ENCODE measurements around the gene PTCH1.
A peak's percentile ranks its signal among the peaks of the same experiment; 100 is the strongest.

The PTCH1 gene

DNA sequence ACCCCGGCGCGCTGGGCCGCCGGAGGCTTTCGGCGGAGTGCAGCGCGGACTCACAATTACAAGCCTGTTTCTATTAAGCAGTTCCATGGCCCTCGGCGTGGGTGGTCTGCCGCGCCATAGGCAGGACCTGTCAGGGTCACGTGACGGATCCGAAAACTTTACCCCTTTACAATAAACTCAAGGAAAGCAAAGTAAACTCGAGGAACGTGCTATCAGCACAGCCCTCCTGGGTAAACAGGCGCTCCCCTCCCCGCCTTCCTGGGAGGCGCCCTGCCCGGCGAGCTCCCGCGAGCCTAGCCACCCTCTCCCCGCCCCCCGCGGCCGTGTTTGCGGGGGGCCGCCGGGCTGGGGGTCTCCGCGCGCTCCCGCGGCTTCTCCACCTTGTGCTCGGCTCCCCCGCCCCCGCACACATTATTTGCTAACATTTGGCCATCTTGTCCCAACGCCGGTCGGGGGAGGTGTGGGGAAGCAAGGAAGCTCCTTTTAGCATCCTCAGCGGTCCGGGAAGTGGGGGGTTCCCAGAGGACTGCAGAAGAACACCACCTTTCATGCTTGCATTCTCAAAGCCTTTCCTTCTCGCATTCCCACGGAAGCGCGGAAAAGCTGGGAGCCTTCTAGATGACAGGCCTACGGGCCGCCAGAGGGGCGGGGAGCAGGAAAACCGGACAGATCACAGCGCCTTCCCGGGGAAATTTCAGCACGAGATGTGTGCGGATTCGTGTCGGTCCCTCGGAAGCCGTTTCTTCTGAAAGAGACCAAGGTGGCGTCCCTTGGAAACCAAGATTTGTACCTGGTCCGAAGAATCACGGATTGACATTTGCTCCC, at the start of gene PTCH1:
PTCH1 (minus strand) TSS at position 238 of the 825 bp plus-strand sequence.
- no peak for DNase-seq

DNA sequence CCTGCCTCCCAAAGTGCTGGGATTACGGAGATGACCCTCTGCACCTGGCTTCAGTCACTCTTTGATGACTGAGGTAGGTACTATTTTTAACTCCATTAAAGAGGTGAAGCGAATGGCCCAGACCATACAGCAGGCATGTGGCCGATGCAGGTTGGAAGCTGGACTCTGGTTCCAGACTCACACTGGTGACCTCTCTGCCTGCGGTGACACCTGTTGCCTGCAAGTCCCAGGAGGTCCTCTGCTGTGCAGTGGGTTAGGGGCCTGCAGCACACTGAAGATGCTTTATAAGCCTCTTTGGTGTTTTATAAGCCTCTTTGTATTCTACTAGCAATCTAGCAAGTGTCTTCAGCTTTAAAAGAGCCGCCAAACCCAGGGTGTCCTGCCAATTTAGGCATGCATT, 49.2 kb upstream of the PTCH1 start:
- no peak for DNase-seq

DNA sequence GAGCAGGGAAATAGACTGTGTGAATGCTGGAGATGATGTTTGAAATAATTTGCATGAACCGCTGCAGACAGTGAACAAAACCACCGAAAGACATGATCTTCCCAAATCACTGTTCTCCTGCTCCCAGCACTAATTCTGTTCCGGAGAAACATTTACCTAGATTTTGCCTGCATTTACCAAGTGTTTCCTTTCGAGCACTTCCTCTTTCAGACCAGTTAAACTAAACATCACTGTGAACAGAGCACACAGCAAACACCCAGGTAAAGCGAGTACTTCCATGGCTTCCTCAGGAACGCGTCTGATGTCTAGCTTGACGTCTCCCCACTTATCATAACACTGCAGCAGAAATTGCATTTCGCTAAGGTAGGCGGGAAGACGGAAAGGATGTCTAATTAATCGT, 45.1 kb upstream of the PTCH1 start:
- DNase-seq, result no peak

DNA sequence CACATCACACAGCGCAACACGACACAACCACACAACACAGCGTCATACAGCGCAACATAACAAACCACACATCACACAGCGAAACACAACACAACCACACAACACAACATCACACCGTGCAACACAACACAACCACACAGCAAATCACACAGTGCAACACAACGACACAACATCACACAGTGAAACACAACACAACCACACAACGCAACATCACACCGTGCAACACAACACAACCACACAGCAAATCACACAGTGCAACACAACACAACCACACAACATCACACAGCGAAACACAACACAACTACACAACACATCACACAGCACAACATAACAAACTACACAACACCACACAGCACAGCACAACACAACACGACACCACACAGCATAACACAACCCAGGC, 40.4 kb upstream of the PTCH1 start:
- DNase-seq, result no peak

DNA sequence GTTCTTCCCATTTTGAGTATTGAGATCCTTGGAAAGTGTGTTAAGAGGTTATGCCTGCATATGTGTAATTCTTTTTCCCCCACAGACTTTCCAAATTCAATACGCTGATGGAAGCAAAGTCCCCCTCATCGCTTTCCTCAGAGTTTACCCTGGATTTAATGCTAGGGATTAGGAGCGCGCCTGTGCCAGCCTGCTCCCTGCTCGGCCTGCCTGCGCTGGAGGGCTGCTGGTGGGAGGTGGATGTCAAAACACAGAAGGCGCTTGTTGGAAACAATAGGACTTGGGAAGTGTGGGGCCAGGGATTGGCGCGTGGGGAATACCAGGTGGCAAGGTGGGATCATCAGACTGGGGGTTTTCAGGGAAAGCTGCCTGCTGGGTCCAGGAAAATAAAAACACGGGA, 39.8 kb upstream of the PTCH1 start:
- no peak for DNase-seq

DNA sequence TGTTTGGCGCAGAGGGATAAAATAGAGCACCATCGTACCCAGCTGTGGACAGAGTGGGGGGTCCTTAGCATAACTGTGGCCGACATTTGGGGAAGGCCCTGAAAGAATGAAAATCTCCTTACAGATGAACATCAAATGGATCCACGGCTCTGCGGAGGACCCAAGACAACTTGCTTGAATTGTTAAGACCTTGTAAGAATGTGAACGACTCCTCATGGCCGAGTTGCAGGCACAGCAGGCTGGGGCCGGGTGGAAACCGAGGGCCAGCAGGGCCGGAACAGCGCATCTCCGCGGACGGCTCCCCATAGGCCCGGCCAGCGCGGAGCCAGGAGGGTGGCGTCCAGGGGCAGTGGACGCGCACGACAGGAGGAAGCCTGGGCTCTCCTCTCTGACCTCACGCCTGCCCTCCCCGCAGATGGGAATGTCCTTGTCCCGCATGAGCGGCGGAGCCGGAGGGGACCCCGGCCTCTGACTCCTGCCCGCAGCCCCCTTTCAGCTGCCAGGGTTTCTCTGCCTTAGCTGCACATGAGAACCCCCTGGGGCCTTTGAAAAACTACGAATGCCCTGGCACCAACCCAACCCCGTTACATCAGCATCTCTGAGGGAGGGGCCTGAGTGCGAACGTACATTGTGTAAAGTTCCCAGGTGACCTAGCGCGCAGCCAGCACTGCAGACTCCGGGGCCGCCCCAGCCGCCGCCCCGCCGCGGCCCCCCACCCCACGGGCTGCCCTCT, 36.2 kb upstream of the PTCH1 start:
- DNase-seq, result no peak

DNA sequence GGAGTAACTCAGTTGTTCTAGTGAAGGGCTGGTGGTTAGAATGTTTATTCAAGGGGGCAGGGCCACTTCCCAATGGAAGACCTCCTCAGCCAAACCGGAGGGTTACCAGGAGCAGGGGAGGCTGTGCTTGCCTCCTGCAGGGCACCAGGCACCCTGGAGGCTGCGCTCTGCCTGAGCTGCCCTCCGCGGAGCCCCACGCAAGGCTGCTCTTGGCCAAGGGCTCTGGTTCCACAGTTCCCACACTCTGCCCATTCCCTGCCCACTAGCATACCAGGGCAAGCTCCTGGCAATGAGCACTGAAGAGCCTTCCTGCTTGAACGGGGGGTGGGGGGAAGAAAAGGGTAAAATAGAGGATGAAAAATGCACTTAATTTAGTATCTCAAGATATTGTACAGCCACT, 35.5 kb upstream of the PTCH1 start:
- no peak for DNase-seq

DNA sequence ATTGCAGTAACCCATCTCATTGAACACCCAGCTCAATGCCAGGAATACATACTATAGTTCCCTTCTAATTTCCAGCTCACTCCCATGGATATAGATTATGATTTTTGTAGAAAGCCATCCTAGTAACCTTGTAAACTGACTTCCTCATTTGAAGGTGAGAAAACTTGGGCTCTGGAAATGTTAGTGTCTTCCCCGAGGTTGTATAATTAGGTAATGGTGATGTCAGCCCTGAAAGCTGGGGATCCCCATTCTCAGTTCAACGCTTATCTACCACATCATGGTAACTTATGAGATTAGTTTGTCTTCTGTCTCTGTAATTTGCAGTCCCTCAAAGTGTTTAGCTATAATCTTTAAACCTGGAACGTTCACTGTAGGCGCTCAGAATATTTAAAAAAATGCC, 34.6 kb upstream of the PTCH1 start:
- no peak for DNase-seq

DNA sequence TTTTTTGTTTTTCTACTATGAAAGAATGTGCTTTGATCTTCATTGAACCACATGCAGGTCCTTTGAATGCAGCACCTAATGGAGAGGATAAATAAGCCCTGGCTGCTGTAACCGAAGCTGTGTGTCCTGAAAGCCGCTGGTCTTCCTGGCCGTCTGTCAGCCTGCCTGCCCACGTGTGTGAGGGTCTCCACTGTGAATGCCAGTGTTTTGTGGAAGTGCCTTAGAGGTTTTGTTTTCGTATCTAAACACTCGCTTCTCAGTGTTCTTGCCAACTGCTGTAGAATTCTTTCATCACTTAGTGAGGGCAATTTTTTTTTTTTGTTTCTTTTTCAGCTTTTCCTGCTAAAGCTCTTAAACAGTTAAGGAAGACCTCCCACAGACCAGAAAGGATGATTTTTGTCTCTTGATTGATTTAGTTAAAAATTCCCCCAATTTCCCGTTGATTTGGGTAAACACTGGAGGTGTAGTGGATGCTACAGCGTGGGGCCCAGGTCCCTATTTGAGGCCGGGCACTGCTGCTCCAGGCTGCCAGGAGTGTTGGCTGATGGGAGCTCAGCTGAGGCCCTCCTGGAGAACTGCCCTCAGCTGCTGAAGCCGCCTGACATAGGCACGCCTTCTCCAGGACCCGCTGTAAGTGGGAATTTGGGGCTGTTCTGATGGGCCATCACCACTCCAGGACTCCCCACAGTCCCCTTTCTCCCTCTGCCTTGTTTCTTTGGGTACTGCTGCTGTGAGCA, 29.2 kb upstream of the PTCH1 start:
- DNase-seq, result no peak

DNA sequence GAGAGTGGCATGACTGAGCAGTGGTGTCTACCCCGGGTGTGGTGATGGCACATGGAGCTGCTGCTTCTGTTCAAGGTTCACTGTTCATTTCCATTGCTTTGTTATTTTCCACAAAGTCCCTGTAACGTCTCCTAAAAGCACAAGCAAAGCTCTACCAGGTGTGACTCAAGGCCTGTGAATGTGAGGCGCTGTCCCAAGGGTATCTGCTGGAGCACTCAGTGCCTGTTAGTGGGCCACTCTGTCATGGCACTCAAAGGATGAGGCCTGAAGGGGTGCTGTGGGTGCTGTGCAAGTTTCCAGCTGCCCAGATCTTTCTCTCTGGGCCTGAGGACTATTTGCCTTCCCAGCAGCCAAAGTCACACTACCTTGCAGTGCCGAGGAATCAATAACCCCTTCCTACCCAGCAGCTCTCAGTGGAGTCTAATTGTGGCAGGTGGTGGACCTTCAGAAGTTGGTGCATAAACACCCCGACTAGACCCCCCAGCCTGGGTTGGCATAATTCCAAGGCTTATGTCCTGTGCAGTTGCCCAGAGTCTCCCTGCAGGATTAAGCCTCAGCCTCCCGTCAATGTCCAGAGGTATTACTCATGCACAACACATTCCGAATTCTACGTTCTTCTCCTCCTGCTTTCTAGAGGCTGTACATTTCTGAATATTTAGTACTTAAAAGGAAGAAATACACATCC, 17.4 kb upstream of the PTCH1 start:
- DNase-seq, result no peak

DNA sequence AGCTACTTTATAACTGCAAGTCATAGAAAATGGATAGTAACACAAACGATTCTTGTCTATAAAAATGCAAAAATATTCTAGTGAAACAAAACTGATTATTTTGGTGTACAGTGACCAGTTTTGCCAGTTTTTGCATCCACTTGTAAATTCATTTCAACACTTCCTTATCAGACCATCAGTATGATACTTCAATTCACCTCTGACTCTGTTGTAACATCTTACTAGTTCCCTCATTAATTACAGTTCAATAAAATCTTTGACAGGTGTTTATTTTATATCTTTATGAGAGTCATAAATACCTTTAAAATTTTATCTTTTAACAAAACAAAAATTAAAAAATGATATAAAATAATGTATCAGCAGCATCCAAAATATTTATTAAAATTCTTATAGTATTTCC, 13.1 kb upstream of the PTCH1 start:
- DNase-seq, result no peak

DNA sequence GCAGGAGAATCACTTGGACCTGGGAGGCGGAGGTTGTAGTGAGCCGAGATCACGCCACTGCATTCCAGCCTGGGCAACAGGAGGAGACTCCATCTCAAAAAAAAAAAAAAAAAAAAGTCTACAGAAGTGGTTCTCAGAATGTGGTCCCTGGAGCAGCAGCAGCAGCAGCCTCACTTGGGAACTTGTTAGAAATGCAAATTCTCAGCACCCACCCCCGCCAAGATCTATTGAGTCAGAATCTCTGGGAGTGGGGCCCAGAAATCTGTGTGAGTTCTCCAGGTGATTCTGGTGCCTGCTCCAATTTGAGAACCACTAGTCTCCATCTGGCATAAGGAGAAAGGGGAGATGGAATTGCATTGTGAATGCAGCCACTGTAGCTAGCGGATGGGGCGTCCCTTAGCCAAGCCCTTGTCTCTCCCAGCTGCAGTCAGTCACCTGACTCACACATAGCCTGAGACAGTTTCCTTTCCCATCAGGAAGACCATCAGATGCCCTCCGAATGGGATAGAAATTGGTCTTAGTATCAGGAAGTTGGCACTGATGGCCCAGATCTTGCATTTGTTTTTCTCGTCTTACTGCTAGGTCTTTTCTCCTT, 12.2 kb upstream of the PTCH1 start:
- DNase-seq, result no peak

DNA sequence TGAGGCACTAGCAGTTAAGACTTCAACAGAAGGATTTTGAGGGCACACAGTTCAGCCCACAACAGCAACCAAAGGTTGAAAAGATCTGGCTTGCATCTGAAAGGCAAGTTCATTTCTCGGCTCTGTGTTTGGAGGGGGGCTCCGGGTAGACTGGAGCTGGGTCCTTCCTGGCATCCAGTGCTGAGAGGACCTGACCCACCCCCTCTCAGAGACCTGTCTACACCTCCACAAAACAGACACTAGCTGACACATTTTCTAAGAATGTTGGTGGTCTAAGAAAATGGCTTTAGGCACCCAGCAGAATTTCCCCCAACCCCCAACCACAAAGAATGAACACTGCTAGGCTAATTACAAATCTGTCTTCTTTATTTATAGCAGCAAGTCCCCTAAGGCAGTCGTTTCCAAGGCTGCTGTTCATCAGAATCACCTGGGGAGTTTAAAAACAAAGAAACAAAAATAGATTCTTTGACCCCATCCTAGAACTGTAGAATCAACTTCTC, 6.2 kb upstream of the PTCH1 start:
- no peak for DNase-seq

DNA sequence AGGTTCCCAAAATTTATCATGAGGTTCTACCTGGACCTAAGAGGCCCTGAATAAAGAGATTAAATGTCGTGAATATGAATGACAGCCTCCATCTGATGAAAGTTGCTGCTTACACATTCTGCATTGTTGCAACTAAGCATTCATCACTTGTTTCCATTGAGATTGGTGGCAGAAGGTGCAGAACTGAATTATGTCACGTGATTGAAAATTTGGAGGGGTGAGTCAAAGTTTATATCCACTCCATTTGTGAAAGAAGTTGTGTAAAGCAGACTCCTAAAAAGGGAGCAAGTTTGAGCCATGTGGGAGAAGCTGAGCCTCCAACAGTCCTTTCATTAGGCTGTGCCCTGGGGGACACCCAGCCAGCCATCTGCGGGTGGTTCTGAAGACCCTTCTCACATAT, 4.9 kb upstream of the PTCH1 start:
- DNase-seq, result no peak

DNA sequence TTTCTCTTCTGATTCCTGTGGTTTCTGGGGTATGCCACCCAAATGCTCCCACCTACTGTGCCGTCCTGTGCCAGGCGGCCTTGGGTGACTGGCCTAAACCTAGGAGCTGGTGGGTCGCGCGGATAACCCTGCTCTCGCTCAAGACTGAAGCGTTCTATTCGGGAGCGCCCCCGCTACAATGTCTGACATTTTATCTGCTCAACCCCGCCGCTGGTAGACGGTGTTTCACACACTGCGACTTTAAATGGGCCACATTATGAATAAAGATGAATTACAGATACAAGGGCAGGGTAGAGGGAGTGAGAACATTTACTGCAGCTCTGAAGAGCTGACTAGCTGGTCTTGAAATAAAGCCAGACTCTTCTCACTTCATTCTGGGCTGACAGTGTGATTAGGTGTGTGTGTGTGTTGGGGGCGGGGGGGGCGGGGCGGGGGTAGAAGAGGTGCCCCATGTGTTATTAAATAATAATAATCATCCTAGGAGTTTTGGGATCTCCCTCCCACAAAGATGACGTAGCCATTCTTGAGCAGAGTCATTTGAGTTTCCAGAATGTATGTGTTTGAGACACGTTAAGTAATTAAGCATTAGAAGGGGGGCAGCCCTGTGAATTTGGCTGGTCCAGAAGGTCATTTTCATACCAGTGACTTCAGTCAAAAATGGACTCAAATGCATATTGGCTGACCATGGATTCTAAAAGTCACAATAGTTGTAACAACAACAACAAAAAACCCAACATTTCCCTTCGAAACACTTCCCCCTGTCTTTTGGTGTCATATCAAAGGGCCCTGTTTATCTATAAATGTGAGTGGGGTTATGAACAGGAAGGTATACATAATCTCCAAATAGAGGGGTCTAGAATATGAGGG, 1.0 kb upstream of the PTCH1 start:
- DNase-seq, result no peak

DNA sequence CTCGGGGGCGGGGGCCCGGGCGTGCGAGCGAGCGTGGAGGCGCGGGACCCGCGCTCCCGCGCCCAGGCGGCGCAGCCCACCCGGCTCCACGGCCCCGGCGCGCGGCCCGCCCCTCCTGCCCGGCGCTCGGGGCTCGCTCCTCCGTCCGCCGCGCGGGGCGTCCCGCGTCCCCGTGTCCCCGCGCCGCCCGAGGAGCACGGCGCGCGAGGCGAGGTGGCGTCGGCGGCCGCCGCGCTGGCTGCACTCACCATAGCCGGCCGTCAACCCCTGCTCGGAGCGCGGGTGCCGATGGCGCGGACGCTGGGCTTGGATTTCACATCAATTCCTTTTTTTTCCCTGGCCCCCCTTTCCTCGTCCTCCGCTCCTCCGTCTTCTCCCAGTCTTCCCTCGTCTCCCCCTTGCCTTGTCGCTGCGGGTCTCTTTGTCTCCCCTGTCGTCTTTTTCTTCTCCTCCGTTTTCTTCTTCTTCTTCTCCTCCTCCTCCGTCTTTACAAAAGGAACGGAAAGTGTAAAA, 494 bp downstream of the PTCH1 start:
- peak; percentile 55 for DNase-seq

DNA sequence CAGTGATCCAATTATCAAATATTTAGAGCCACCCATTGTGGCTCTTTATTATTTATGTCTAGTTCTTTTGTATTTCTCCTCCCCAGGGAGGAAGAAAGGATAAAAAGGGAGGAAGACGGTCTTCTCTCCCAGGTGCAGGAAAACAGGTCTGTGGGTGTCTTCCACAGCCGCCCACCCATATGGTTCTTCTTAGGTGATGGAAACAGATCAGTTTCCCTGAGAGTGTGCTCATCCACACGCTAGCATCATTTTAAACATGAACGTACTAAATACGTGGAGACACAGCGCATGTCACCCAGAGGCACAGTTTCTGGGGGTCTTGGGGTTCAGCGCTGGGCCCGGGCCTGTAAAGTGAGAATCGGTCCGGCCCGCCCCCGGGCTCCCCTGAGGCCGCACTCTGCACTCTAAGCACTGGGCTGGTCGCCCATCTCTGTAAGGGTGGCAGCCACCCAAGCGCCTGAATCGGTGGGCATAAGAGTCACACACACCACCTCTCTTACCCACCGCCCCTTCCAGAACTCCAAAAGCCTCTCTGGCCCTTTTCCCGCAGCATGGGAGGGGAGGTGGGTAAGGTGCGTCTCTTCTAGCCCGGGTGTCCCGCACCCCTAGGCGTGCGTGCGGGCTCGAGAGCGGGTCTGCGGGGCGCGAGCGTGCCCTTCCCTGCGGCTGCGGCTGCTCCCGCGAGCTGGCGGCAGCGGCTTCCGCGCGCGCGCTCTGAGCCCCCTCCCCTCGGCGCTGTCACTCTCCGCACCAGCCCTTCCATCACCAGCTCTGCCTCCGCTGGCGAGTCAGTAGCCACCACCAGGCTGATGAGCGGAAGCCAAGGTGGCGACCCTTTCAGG, 1.3 kb downstream of the PTCH1 start:
- DNase-seq, result peak; percentile 75

DNA sequence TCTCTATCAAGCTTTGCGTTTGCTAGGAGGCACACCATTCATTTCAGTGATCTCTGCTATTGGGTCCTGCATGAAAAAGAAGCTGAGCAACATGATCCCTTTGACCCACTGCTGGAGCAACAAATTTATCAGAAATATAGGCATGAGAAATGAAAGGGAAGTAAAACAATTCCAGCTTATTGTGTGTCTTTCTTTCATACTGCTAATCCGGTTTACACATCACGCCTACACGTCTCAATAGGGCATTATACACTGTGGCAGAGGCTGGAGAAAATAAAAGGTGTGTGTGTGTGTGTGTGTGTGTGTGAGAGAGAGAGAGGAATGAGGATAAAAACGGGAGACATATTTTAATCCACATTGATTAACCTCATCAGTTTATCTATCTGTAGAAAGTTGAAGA, 2.4 kb downstream of the PTCH1 start:
- no peak for DNase-seq

DNA sequence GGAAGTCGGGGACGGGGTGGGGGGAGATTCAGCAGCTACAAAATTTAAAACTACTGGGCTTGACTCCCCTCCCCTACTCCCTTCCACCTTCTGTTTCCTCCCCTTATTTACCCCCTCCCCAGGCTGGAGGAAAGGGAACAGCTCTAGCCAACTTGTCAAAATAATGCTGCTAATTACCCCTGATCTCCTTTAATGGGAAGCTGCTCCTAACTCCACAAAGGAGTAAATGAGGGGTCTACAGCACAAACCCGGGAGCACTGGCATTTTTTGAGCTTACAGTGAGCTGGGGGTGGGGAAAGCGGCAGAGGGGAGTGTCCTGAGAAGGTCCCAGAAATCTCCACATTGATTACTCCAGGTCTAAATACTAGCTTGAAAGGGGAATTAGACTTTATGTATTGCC, 3.1 kb downstream of the PTCH1 start:
- DNase-seq, result no peak

DNA sequence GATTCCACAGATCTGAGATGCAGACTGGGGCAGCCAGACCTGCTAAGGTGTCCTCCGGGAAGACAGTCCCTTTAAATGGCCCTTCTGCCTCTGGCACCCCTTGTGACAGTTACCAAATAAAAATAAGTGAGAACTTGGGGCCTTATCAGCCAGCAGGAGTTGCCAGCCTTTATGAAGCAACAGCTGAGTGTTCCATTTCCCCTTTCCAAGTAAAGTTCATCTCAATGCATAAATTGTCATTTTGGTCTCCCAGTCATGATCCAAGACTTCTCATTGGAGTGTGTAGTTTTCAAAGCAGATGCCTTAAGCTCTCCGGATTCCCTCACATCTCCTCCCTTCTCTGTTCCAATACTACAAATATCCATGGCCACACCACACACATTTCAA, 4.1 kb downstream of the PTCH1 start:
- DNase-seq, result no peak

All from NCI-H1092 treated with DMSO at 0.1 percent for 48 hours (cell line).